DOHH2 (cell line): ENCODE data around the gene CLDN7.

Experiments used
- CTCF ChIP-seq: fragments of 200-600 bp; sonication (generic); IDR thresholded peaks from one replicate; pipeline ENCODE4 v1.5.1; 2014; ENCODE audit warnings: antibody characterized with exemption, mild to moderate bottlenecking, low read depth, low read length; ENCODE audit not compliant: poor library complexity, severe bottlenecking
- EZH2phosphoT487 ChIP-seq: fragments of 200-600 bp; sonication (generic); IDR thresholded peaks from 2 replicates; pipeline ENCODE4 v1.6.1; 2017; ENCODE audit warnings: borderline replicate concordance, mild to moderate bottlenecking, antibody characterized with exemption, low read length, moderate library complexity, mixed read lengths

GRCh38 chr17:7243453-7243729 is 18.9 kb downstream of the CLDN7 start:
- TF ChIP-seq CTCF (no peak), EZH2phosphoT487 (no peak)
